ENCODE results near the gene ACAP3. TPM values are rescaled to one million over a fixed set of nuclear protein-coding genes. Genes with fewer than 3 reads are reported as not detected.
A peak's percentile ranks its signal among the peaks of the same experiment; 100 is the strongest.

The ACAP3 gene
- total RNA-seq, 1 experiment from 2014 or later: 42.2 TPM

- no peaks in the 10 kb centered on the region for H3K27me3 Mint-ChIP-seq (ENCODE audit: low read depth)
- DNase-seq (ENCODE audit: low spot score): no peak
- H3K36me3 Mint-ChIP-seq: peaks cover 4% of the 10 kb centered on the region
- no peak overlapping the region for H3K27ac Mint-ChIP-seq
- H3K4me3 Mint-ChIP-seq: no peak overlapping the region
- ChIA-PET POLR2A (no interaction called here), CTCF (interaction anchor here (1.3 kb wide), 1 partner anchor 43 kb away, joined by 6 read pairs; no protein-coding TSS in a partner anchor)
- no peaks in the 10 kb centered on the region for H3K4me1 Mint-ChIP-seq
- no peak for TF ChIP-seq ATF6 (CRISPR knock-in tag; IDR thresholded peaks at IDR 0.05)
- no peak for TF ChIP-seq ERG (CRISPR knock-in tag; IDR thresholded peaks at IDR 0.05)
- ATAC-seq: no peak
- no peaks in the 10 kb centered on the region for H3K9me3 Mint-ChIP-seq
Measured at GRCh38 chr1:1335283-1335682, 27.6 kb upstream of the ACAP3 start.

- Mint-ChIP-seq H3K36me3 (peaks cover 3% of the 10 kb centered on the region), H3K27ac (no peak overlapping the region), H3K4me1 (no peaks in the 10 kb centered on the region), H3K27me3 (ENCODE audit: low read depth) (no peaks in the 10 kb centered on the region), H3K9me3 (peaks cover 2% of the 10 kb centered on the region), H3K4me3 (no peak overlapping the region)
- peak; percentile 44 for ATAC-seq
- DNase-seq (ENCODE audit: low spot score): peak; percentile 83
- CTCF ChIA-PET: interaction anchor here (1.3 kb wide), 1 partner anchor 43 kb away, joined by 6 read pairs; no protein-coding TSS in a partner anchor
- POLR2A ChIA-PET: no interaction called here
- TF ChIP-seq ERG (CRISPR knock-in tag; IDR thresholded peaks at IDR 0.05): peak; percentile 88; the same call in 1 of the 2 replicates
- TF ChIP-seq ESRRA (CRISPR knock-in tag; IDR thresholded peaks at IDR 0.05; ENCODE audit: borderline replicate concordance): peak; percentile 100
- no peak for TF ChIP-seq OVOL2 (CRISPR knock-in tag; IDR thresholded peaks at IDR 0.05; ENCODE audit: borderline replicate concordance)
- peak; percentile 86; the same call in 1 of the 2 replicates for TF ChIP-seq PRRX2 (CRISPR knock-in tag; IDR thresholded peaks at IDR 0.05)
- TF ChIP-seq HMGA2 (CRISPR knock-in tag; IDR thresholded peaks at IDR 0.05): no peak
- peak; percentile 95 for TF ChIP-seq ATF3 (CRISPR knock-in tag; conservative IDR thresholded peaks at IDR 0.05)
- peak; percentile 97 for TF ChIP-seq ZNF512 (CRISPR knock-in tag; IDR thresholded peaks at IDR 0.05; ENCODE audit: borderline replicate concordance)
- no peak for TF ChIP-seq SOX15 (CRISPR knock-in tag; IDR thresholded peaks at IDR 0.05)
- peak; percentile 100 for TF ChIP-seq FOXP4 (CRISPR knock-in tag; IDR thresholded peaks at IDR 0.05)
- peak; percentile 95 for TF ChIP-seq HMGXB4 (CRISPR knock-in tag; IDR thresholded peaks at IDR 0.05)
- peak; percentile 100 for TF ChIP-seq ZNF219 (CRISPR knock-in tag; IDR thresholded peaks at IDR 0.05; ENCODE audit: borderline replicate concordance)
- TF ChIP-seq ZBTB21 (CRISPR knock-in tag; IDR thresholded peaks at IDR 0.05; ENCODE audit: borderline replicate concordance): peak; percentile 97
- TF ChIP-seq TEAD4 (CRISPR knock-in tag; IDR thresholded peaks at IDR 0.05): peak; percentile 100
- peak; percentile 99 for TF ChIP-seq E2F4 (CRISPR knock-in tag; IDR thresholded peaks at IDR 0.05; ENCODE audit: borderline replicate concordance, low read depth)
- peak; percentile 100 for TF ChIP-seq FOXP1 (CRISPR knock-in tag; IDR thresholded peaks at IDR 0.05; ENCODE audit: borderline replicate concordance)
- peak; percentile 99 for TF ChIP-seq MLX (CRISPR knock-in tag; IDR thresholded peaks at IDR 0.05)
- peak; percentile 99 for TF ChIP-seq ZNF121 (CRISPR knock-in tag; IDR thresholded peaks at IDR 0.05)
- TF ChIP-seq TCF7 (CRISPR knock-in tag; IDR thresholded peaks at IDR 0.05; ENCODE audit: low read depth): peak; percentile 100
- peak; percentile 100 for TF ChIP-seq TEAD1 (CRISPR knock-in tag; IDR thresholded peaks at IDR 0.05)
- peak; percentile 100 for TF ChIP-seq NR3C1 (CRISPR knock-in tag; conservative IDR thresholded peaks at IDR 0.05; ENCODE audit: low read depth)
- TF ChIP-seq EMX1 (CRISPR knock-in tag; IDR thresholded peaks at IDR 0.05): peak; percentile 74; the same call in 1 of the 2 replicates
Measured at GRCh38 chr1:1334835-1335234, 27.1 kb upstream of the ACAP3 start.

All from WTC11 (cell line).